Adipose tissue (tissue), 3 donors: Measurements from ENCODE around the gene VARS1. TPM values are rescaled to one million over a fixed set of nuclear protein-coding genes. Genes with fewer than 3 reads are reported as not detected.

ENCODE experiments used
- H3K27ac ChIP-seq: one replicate; pipeline ENCODE4 v1.5.1; 2013; ENCODE audit warnings: low read depth, low read length
- WGBS, 3 donors: extraction: QIAGEN DNeasy Blood & Tissue Kit; methylation state at CpG; one replicate each; pipeline ENCODE4 v1.1.7; 2013; 5-methylcytosine and 5-hydroxymethylcytosine counted together
- polyA plus RNA-seq, 3 donors: library from polyadenylated mRNA; stranded (reverse); fragments of 200-250 nt; gene quantifications; one replicate each; pipeline ENCODE4 v1.2.3, GENCODE V29; 2013
- donor health status: healthy with polysubstance abuse.
- donor health status: Bipolar disorder and iron deficiency.
- donor health status: healthy.

Gene VARS1
- polyA plus RNA-seq, 3 donors, result 24.2 to 38.6 (median 29.1) TPM

DNA sequence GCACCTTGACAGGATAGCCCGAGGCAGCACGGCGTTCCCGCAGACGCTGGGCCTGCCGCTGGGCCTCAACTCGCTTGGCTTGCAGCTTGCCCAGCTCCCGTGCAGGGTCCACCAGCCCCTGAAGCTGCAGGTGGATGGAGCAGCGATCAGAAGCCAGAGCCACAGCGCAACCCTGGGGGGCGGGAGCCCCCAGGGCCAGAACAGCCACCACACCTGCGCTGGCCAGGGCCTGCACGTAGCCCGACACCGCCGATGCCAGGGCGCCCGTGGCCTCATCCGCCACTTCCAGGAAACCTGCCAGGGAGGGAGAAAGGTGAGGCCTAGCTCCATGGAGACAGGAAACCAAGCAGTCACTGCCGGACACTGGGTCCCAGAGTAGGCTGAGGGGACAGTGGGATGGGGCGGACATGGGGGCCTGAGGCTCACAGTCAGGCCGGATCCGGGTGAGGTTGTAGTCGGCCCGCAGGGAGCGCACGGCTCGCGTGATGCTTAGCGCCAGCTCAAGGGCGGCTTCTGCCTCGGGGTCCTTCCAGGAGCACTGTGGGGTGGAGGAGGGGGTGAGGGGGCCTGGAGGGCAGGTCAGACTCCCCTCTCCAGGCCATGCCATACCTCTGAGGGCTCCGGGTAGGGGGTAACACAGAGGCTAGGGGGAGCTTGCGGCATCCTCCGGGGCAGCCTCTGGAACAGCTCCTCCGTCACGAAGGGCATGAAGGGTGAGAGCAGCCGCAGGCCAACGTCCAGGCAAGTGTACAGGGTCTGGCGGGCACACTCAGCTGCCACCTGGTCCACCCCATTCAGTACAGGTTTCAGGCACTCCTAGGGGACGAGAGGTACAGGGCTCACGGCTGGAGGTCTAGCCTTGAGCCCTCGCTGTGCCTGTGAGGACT lies 16.3 kb downstream of the VARS1 start:
- WGBS, 3 donors, result 93 to 95% (median 93%) methylated on average over 35 to 43 of the region's 43 CpGs

DNA sequence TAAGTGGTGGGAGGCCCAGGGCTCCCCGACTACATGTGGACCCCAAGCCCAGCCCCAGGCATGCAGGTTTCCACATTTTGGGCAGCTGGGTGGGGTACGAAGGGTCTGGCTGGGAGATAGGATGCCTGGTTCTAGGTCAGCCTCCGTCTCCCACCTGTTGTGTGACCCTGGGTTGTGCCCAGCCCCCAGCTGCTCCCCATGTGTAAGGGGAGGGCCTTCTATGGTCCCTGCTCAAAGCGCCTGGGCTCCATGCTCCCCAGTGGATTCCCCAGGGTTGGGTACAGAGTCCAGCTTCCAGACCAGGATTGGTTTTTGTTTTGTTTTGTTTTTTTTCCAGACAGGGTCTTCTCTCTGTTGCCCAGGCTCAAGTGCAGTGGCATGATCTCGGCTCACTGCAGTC lies 17.4 kb downstream of the VARS1 start:
- WGBS, 3 donors, result 84 to 99% (median 96%) methylated on average over 5 of the region's 5 CpGs
- no peak overlapping the region for H3K27ac ChIP-seq

More for the DNA sequence above, 16.3 kb downstream of the VARS1 start:
- no peak overlapping the region for H3K27ac ChIP-seq

DNA sequence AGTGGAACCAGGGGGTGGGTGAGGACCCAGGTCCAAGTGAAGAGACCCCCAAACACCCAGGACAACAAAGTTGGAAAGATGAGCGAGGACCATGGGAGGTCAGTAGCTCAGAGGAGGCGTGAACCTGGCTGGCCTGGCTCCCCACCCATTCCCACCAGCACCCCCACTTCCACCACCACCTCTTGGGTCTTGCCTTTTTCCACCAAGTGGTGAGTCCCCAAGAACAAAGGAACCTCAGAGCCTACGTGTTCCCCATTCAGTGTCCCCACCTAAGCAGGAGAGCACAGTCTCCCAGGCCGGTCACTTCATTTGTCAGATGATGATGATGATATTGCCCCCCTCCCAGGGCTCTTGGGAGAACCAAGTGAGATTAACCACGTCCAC lies 17.9 kb downstream of the VARS1 start:
- 88 to 95% (median 91%) methylated on average over 5 of the region's 5 CpGs for WGBS, 3 donors
- H3K27ac ChIP-seq, result no peak overlapping the region

DNA sequence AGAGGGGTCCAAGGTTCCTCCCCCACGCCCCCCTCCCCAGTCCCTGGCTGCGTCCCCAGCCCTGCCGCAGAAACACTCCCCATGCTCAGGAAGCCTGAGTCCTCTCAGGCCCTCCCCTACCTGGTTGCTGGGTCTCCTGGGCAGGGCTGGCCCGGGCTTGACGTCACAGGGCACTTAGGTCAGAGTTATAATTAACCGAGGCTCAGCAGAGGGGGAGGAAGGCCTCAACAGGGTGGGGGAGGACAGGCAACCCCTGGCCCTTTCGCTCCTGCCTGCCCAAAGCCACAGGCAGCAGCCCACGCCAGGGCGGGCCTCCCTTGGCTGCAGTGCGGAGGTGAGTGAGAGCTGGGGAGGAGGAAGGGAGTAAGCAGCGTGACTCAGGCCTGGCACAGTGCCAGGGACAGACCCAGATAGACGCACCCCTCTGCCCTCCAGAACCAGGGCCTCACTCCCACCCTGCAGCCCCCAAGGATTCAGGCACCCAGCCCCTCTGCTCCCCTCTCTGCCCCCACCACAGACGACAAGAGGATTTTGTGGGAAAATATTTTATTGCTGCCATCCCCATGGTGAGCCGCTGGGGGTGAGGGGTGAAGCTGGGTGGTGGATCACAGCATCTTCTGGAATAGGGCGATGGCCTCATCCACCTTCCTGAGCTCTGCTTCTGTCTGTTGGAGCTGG lies 18.4 kb downstream of the VARS1 start, which contains the start of gene VWA7:
VWA7 (minus strand) TSS at position 340 of the 678 bp plus-strand sequence. CDS start 549 bp downstream, outside the sequence.
- 9 to 15% (median 13%) methylated on average over 14 to 15 of the region's 15 CpGs for WGBS, 3 donors
- H3K27ac ChIP-seq, result no peak within 1 kb of the TSS

DNA sequence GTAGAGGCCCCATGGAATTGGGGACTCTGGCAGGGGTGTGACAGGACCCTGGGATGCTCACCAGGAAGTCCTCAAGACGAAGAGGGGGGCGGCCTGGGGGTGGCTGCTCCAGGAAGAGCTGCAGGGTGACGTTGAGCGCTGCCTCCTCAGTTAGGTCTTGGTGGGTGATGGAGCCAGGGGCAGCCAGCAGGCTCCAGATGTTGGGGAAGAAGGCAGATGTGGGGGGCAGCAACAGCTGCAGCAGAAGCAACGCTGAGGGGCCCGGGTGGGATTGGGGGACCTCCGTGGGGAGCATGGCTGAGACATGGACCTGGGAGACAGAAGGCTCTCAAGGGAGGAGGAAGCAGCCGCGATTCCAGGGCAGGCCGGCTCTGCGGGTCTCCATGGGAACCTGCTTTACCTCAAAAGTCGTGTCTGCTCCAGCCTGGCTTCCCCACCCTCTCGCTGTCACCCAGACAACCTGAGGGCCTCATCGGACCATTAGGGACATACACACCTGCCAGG lies 19.0 kb downstream of the VARS1 start:
- H3K27ac ChIP-seq, result no peak overlapping the region

DNA sequence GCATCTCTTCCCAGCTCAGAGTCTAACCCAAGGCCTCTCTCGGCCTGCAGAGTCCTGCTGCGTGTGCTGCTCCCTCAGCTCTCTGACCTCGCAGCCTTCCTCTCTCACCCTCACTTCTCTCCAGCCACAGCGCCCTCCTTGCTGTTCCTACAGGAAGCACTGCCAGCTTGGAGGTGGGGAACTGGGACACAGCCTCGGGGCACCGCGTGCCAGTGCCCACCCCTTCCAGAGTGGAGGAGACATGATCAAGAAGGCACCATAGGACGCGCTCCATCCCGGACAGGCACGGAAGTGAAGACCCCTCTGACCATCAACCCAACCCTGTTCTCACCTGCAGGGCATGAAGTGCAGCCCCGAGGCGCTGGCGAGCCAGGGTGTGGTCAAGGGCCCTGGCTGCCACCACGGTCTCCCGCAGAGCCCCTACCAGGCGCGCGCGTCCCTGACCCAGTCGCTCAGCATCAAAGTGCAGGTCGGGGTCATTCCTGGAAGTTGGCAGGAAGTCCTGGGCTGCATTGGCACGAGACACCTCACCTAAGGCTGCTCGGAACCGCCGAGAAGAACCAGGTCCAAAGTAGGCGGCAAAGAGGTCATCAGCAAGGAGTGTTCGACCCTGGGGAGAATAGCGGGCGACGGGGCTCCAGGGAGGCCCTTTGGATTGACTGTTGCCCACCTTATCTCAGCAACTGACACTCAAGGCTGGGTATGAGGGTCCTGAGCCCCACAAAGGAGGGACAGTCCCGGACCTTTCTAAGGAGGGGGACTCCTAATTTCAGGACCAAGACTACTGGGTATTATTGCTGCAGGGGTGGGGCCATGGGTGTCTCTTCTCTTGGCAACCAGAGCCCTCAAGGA lies 19.7 kb downstream of the VARS1 start:
- WGBS, 3 donors, result 88 to 89% (median 89%) methylated on average over 32 of the region's 32 CpGs
- H3K27ac ChIP-seq, result no peak overlapping the region

More for the DNA sequence above, 19.0 kb downstream of the VARS1 start:
- WGBS, 3 donors, result 27 to 43% (median 28%) methylated on average over 10 to 14 of the region's 14 CpGs

DNA sequence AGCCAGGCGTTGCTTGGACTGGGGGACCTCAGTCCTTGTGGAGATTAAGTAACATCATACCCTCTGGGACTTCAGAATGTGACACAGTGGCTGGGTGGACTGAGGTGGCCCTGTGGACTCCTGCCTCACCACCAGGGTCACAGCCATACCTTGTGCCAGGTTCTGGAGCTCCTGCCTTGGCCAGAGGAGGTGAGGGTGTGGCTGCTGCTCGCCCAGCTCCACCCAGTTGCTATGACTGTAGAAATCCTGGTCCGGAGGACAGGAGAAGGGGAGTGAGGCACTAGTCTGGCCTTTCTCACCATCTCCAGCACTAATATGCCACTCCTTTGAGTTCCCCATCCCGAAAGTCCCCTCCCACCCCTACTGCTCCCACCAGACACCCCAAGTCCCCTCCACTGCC lies 20.4 kb downstream of the VARS1 start:
- H3K27ac ChIP-seq, result no peak overlapping the region

DNA sequence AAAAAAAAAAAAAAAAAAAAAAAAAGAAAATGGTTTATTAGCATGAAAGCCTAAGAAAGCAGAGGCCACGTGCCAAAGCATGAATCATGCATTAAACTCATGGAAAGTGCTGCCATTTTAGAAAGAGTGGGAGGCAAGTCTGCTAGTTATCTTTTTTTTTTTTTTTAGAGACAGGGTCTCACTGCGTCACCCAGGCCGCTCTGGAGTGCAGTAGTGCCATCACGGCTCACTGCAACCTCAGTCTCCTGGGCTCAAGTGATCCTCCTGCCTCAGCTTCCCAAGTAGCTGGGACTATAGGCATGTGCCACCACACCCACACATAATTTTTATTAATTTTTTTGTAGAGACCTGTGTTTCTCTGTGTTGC lies 23.6 kb downstream of the VARS1 start:
- 67 to 82% (median 77%) methylated on average over 4 of the region's 4 CpGs for WGBS, 3 donors
- H3K27ac ChIP-seq, result no peak overlapping the region

More for the DNA sequence above, 20.4 kb downstream of the VARS1 start:
- WGBS, 3 donors, result 60 to 80% (median 65%) methylated on average over 4 of the region's 4 CpGs

DNA sequence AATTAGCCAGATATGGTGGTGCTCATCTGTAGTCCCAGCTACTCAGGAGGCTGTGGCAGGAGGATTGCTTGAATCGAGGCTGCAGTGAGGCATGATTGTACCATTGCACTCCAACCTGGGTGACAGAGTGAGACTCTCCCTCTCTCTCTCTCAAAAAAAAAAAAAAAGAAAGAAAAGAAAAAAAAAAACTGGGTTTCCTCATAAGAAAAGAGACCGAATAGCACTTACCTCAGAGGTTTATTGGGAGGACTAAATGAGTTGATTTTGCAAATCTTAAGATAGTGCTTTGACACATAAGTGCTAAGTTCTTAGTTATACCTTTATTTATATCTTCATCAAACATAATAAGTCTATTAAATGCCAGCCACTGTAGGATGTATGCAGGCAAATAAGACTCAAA lies 24.7 kb downstream of the VARS1 start:
- 76 to 90% (median 83%) methylated on average over 2 of the region's 2 CpGs for WGBS, 3 donors

DNA sequence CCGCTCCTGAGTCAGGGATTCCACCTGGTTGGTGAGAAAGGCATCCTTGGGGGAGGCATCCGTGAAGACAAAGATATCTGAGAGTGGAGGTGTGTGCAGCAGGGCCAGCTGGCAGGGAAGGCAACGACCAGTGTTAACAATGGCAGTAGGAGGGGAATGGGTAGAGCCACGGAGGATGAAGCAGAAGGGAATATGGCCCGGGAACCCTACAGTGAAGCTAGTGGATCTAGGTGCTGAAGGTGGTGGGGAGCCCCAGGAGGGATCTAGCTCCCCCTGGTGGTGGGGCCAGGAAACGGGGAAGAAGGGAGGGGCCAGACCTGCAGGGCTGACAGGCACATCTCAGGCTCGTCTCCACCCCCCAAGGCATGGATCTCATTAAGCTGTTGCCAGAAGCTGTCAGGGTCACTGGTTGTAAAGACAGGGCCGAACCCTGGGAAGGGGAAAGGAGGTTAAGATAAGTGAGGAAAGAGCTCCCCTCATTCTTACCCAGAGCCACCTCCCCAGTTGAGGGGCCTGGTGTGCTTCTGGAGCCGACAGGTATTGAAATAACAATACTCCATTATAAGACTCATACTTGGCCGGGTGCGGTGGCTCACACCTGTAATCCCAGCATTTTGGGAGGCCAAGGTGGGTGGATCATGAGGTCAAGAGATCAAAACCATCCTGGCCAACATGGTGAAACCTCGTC lies 25.7 kb downstream of the VARS1 start:
- 48 to 61% (median 56%) methylated on average over 12 of the region's 12 CpGs for WGBS, 3 donors
- H3K27ac ChIP-seq, result no peak overlapping the region

More for the DNA sequence above, 24.7 kb downstream of the VARS1 start:
- H3K27ac ChIP-seq, result no peak overlapping the region

DNA sequence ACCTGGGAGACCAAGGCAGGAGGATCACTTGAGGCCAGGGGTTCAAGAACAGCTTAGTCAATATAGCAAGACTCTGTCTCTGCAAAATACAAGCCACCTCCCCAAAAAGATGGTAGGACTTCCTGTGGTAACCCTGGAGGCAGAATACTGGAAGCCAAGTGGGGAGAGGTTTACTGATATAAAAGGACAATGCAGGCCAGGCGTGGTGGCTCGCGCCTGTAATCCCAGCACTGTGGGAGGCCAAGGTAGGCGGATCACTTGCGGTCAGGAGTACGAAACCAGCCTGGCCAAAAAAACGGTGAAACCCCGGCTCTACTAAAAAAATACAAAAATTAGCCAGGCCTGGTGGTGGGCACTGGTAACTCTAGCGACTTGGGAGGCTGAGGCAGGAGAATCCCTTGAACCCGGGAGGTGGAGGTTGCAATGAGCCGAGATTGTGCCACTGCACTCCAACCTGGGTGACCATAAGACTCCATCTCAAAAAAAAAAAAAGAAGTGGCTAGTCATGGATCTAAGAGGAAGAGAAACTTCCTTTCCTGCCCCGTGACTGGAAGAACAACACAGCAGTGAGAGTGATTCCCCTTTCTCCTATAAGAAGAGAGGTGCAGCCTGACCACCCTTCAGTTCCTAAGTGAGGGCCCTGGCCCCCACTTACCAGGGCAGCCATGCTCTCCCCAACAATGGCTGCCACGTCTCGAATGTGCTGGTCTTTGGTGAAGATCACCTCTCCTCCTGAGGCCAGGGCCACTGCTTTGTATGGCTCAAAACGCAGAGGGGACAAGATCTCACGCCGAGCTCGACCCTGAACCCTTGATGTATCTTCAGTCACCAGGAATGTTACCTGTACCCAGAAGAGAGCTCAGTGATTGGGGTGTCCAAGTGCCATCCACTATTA lies 26.9 kb downstream of the VARS1 start:
- no peak overlapping the region for H3K27ac ChIP-seq
- 85 to 89% (median 88%) methylated on average over 18 of the region's 18 CpGs for WGBS, 3 donors

DNA sequence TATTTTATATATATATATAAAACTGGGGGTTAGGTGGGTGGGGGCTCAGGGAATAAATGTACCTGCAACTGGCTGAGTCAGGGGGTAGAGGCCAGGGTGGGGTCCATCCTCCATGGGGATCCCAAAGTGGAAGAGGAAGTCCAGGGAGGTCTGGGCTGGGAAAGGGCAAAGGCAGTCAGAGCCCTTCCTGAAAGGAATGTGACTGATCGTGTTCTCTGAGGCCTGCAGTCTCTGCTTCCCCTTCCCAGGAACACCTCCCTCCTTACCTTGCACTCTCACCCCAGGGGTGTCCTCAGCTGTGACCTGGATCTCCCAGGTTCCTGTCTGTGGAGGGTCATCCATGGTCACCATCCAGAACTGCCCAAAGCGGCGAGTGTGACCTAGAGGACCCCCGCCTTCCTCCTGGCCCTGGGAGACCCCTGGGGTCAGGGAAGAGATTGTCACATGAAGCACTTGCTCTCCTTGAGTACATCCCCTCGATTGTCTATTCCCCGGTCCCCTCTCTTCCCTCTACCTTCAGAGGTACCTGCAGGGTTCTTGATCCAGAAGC lies 28.4 kb downstream of the VARS1 start:
- no peak overlapping the region for H3K27ac ChIP-seq
- WGBS, 3 donors, result 75 to 84% (median 80%) methylated on average over 6 of the region's 6 CpGs

DNA sequence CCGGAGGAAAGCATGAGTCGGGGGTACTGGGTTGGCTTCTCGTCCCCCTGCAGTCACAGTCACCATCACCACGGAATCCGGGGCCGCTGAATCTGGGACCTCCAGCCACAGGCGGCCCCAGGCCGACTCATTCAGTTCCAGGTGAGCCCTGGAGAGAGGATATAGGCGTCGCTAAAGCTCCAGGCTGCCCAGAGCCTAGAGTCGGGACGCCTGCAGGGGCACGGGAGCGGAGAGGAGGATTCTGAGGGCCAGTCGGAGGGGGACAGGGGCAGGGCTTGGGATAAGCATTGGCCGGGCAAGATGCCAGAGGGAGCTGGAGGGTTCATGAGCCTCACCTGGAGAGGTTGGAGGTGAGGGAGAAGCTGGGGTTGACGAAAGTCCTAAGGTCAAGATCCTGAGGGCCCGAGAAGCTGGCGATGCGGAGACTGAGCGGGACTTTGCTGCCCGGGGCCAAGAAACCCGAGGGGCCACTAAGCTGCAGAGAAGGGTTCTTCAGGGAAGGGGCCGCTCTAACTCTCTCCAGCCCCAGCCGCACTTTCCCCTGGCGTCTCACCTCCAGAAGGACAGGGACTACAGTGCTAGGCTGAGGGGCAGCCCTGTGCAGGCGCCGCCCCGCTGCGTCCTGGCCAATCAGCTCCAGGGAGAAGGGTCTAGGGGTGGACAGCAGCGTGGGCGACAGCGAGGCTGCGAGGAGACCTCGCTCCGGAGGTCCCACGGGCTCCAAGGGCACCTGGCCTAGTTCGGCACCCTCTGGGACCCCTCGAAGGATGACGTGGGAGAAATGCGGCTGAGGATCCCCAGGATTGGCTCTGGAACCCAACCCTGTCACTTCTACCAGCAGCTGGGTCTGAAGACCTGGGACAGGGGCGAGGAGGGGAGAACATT lies 29.4 kb downstream of the VARS1 start:
- WGBS, 3 donors, result 36 to 62% (median 62%) methylated on average over 42 of the region's 42 CpGs
- H3K27ac ChIP-seq, result no peak overlapping the region

DNA sequence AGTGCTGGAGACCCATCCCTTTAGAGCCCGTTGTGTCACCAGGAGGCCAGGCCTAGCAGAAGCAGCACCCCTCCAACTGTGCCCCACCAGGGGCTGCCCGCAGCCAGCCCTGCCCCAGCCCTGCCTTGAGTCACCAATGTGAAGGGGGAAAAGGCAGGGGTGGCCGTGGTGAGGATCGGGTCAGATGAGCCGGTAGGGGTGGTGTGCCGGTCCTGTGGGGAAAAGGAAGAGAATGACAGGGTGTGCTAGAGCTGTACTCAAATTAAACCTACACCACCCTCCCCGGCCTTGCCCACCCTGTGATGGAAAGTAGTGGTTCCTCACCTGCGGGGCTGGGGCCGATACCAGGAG lies 30.0 kb downstream of the VARS1 start:
- 87 to 91% (median 87%) methylated on average over 9 of the region's 9 CpGs for WGBS, 3 donors
- no peak overlapping the region for H3K27ac ChIP-seq

DNA sequence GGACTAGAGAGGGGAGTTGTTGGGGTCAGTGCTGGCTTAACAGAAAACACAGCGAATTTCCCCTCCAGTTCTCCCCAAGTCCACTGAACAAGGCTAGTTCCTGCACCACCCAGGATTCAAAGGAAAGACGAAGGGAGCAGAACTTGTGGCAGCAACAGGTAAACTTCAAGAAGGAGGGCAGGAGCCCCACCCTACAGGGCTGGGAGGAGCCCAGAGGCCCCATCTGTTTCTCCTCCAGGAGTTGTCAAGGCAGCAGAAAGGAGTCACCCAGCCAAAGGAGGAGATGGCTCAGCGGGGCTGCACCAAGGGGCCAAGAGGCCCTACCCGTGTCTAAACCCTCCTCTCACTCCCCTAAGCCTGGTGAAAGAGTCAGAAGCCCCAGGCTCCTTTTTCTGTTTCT lies 31.4 kb downstream of the VARS1 start:
- WGBS, 3 donors, result 78 to 83% (median 83%) methylated on average over 4 of the region's 4 CpGs
- no peak overlapping the region for H3K27ac ChIP-seq

DNA sequence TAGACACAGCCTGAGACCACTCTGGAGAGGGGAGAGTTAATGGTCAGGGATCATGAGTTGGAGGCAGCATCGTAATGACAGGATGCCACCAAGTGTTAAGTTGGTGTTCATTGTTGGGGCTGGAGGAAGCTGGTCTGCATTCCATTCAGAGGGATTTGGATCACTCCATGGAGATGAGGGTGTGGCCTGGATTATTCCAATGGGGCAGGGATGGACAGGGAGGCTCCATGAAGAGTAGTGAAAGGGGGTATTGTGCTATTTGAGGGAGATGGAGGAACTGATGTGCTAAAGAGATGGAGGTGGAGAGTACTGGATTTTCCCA lies 32.0 kb downstream of the VARS1 start:
- H3K27ac ChIP-seq, result no peak overlapping the region
- 35 to 39% (median 36%) methylated on average over 1 of the region's 1 CpG for WGBS, 3 donors
